A673 (cell line): ENCODE data around the gene GDF11.

Experiments used
- EZH2 ChIP-seq: fragments of 200-600 bp; sonication (generic); IDR thresholded peaks from 2 replicates; pipeline ENCODE4 v1.6.1; 2017; ENCODE audit warnings: borderline replicate concordance, low read depth, mild to moderate bottlenecking, mixed read lengths, antibody characterized with exemption, low read length; ENCODE audit not compliant: poor library complexity, severe bottlenecking
- TF ChIP-seq, protein P1 (sequence below): fragments of 300-800, 200-600 bp; sonication (generic); conservative IDR thresholded peaks from 2 replicates; pipeline ENCODE4 v1.5.1; 2017; ENCODE audit warnings: low read depth, mild to moderate bottlenecking, antibody characterized with exemption, low read length, moderate library complexity, mixed read lengths

DNA sequence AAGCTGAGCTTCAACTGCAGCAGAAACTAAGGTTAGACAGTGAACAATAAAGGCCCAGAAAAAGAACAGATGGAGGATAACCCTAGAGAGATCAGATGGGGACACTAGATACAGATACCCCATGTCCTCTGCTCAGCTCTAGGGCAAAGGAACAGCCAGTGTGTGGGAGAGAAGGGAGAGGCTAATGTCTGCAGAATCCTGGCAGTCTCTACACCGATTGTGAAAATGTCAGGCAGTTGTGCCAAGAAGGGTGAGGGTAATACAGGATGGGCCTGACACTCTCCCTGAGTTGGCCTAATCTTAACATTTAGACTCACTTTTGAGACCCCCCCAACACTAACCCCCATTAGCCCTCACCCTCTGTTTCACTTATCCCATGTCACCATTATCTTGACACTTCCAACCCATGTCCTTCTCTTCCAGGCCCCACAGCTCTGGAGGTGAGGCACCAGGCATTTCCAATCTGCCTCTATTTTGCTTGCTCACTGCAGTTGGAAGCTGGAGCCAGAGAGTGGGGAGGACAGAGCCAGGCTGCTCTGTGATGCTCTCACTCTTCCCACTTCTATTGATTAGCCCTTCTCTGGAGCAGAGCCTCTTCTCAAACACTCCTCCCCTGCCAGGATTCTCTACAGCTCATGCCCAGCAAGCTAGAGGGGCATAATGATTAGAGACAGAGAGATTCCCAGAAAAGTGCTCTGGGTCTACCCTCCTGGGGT is 30.1 kb upstream of the GDF11 start:
- TF ChIP-seq, protein P1, sequence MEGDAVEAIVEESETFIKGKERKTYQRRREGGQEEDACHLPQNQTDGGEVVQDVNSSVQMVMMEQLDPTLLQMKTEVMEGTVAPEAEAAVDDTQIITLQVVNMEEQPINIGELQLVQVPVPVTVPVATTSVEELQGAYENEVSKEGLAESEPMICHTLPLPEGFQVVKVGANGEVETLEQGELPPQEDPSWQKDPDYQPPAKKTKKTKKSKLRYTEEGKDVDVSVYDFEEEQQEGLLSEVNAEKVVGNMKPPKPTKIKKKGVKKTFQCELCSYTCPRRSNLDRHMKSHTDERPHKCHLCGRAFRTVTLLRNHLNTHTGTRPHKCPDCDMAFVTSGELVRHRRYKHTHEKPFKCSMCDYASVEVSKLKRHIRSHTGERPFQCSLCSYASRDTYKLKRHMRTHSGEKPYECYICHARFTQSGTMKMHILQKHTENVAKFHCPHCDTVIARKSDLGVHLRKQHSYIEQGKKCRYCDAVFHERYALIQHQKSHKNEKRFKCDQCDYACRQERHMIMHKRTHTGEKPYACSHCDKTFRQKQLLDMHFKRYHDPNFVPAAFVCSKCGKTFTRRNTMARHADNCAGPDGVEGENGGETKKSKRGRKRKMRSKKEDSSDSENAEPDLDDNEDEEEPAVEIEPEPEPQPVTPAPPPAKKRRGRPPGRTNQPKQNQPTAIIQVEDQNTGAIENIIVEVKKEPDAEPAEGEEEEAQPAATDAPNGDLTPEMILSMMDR = no peak
- no peak for TF ChIP-seq EZH2
